Measurements from ENCODE around the gene TRAF3IP3. TPM values are rescaled to one million over a fixed set of nuclear protein-coding genes. Genes with fewer than 3 reads are reported as not detected.

The TRAF3IP3 gene
- total and polyA plus RNA-seq, 2 donors (not counting 3 experiments of a cell fraction or from before 2014, with no cell fraction given), result not detected

GRCh38 chr1:209807509-209807908 lies 51.7 kb downstream of the TRAF3IP3 start:
- Histone ChIP-seq H2AFZ (ENCODE audit: low read depth, low read length) (no peak overlapping the region), H3K4me2 (ENCODE audit: insufficient read depth, low read length) (no peak overlapping the region), H3K4me1 (ENCODE audit: control insufficient read depth, extremely low read depth, insufficient read depth, low read length) (peaks cover 24% of the 10 kb centered on the region), H4K20me1 (replicated peaks; ENCODE audit: control insufficient read depth, extremely low read depth, insufficient read depth, low read length) (no peaks in the 10 kb centered on the region), H3K9me1 (replicated peaks; ENCODE audit: control insufficient read depth, extremely low read depth, insufficient read depth, low read length) (no peaks in the 10 kb centered on the region), H3K79me2 (ENCODE audit: control insufficient read depth, insufficient read depth, low read length) (no peaks in the 10 kb centered on the region), H3K27ac (ENCODE audit: insufficient read depth, low read depth, low read length) (peak overlapping the region; percentile 34), H3K36me3 (ENCODE audit: control insufficient read depth in 2 of 2, extremely low read depth in 1 of 2, insufficient read depth in 2 of 2, low read length in 2 of 2) (no peaks in the 10 kb centered on the region), H3K9me3 (replicated peaks; ENCODE audit: control insufficient read depth, insufficient read depth, low read length) (no peaks in the 10 kb centered on the region), H3K27me3 (ENCODE audit: control insufficient read depth in 2 of 2, insufficient read depth in 2 of 2, low read length in 2 of 2) (no peaks in the 10 kb centered on the region), H3K4me3 (replicated peaks in 1 of 3; ENCODE audit: insufficient read depth in 1 of 3, low read depth in 1 of 3, low read length in 3 of 3) (no peak overlapping the region), H3K9ac (replicated peaks; ENCODE audit: extremely low read depth, insufficient read depth, low read length) (no peak overlapping the region)
- no peak for TF ChIP-seq FOS (IDR thresholded peaks at IDR 0.05; ENCODE audit: borderline replicate concordance, insufficient read depth, low read length)
- TF ChIP-seq MYC (IDR thresholded peaks at IDR 0.05; ENCODE audit: low read depth, low read length), result no peak
- TF ChIP-seq, protein P1, sequence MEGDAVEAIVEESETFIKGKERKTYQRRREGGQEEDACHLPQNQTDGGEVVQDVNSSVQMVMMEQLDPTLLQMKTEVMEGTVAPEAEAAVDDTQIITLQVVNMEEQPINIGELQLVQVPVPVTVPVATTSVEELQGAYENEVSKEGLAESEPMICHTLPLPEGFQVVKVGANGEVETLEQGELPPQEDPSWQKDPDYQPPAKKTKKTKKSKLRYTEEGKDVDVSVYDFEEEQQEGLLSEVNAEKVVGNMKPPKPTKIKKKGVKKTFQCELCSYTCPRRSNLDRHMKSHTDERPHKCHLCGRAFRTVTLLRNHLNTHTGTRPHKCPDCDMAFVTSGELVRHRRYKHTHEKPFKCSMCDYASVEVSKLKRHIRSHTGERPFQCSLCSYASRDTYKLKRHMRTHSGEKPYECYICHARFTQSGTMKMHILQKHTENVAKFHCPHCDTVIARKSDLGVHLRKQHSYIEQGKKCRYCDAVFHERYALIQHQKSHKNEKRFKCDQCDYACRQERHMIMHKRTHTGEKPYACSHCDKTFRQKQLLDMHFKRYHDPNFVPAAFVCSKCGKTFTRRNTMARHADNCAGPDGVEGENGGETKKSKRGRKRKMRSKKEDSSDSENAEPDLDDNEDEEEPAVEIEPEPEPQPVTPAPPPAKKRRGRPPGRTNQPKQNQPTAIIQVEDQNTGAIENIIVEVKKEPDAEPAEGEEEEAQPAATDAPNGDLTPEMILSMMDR (IDR thresholded peaks at IDR 0.05; ENCODE audit: extremely low read depth in 1 of 2, insufficient read depth in 1 of 2, low read depth in 1 of 2, low read length in 2 of 2), result no peak
- no peak for TF ChIP-seq GATA2 (IDR thresholded peaks at IDR 0.05; ENCODE audit: insufficient read depth, insufficient read length, low read depth, low read length)
- TF ChIP-seq JUN (IDR thresholded peaks at IDR 0.05; ENCODE audit: borderline replicate concordance, insufficient read depth, insufficient read length, low read depth), result no peak
- no peak for TF ChIP-seq POLR2A (IDR thresholded peaks at IDR 0.05; ENCODE audit: low read depth, low read length)
- TF ChIP-seq MAX (IDR thresholded peaks at IDR 0.05; ENCODE audit: insufficient read depth, insufficient read length), result no peak
- no peak for TF ChIP-seq EZH2 (IDR thresholded peaks at IDR 0.05; ENCODE audit: borderline replicate concordance, low read depth, low read length, severe bottlenecking)
- TF ChIP-seq POLR2AphosphoS5 (IDR thresholded peaks at IDR 0.05; ENCODE audit: insufficient read depth, low read depth, low read length), result no peak
- intact Hi-C loops (cut with micrococcal nuclease), result no loop called here
- ChIA-PET POLR2A (interaction anchor here (0.5 to 2.2 kb wide), 3 partner anchors 16 to 173 kb away, joined by 4 to 18 read pairs (median 4); partner anchors contain the start of gene UTP25), CTCF (interaction anchor here (1.1 to 8.7 kb wide), 5 partner anchors 14 to 60 kb away, joined by 3 to 109 read pairs (median 4); partner anchors contain the start of gene UTP25)
- BruUV-seq (replicated peaks), result no TSS peak
- DNase-seq (ENCODE audit: low read depth, low spot score), result no peak
- FAIRE-seq, result no peak
- dilution Hi-C loops (cut with MboI; ENCODE audit: extremely low pct_ligation_motif_present, low sequenced_read_pairs), result no loop called here
